HL-60 (cell line): ENCODE measurements around the gene CLEC4E.

Source experiments
- DNase-seq, 2 experiments: peaks; one replicate each; pipeline ENCODE4 v3.0.0-alpha.2; 2010 to 2020; ENCODE audit warnings: low read depth in 1 of 2, low spot score in 1 of 2
- H3K27ac ChIP-seq: fragments of 250-450 bp; sonication (Bioruptor Pico); replicated peaks from 2 replicates; pipeline ENCODE4 v1.5.1; 2020; ENCODE audit warnings: mild to moderate bottlenecking, moderate library complexity
- H3K27me3 ChIP-seq: fragments of 250-450 bp; sonication (Bioruptor Pico); 2 replicates; pipeline ENCODE4 v1.5.1; 2021; ENCODE audit warnings: mild to moderate bottlenecking, moderate library complexity; ENCODE audit not compliant: insufficient read depth, poor library complexity, severe bottlenecking
- H3K4me3 ChIP-seq: replicated peaks from 2 replicates; pipeline ENCODE4 v1.5.1; 2011; ENCODE audit warnings: mild to moderate bottlenecking, control low read depth, low read length; ENCODE audit not compliant: insufficient read depth
- GABPA ChIP-seq: IDR thresholded peaks from 2 replicates; pipeline ENCODE4 v1.6.1; 2012; ENCODE audit warnings: low read depth
- POLR2AphosphoS5 ChIP-seq: IDR thresholded peaks from 2 replicates; pipeline ENCODE4 v1.6.1; 2012; ENCODE audit warnings: low read depth
- SPI1 ChIP-seq: IDR thresholded peaks from 2 replicates; pipeline ENCODE4 v1.6.1; 2012; ENCODE audit warnings: low read depth, mild to moderate bottlenecking, borderline replicate concordance
- TF ChIP-seq, protein P1 (sequence below): IDR thresholded peaks from one replicate; pipeline ENCODE4 v1.5.1; 2011; ENCODE audit warnings: low read length, control low read depth, inconsistent platforms; ENCODE audit not compliant: insufficient read depth
- TF ChIP-seq, protein P2 (sequence below): IDR thresholded peaks from 2 replicates; pipeline ENCODE4 v1.6.1; 2012; ENCODE audit warnings: low read depth; ENCODE audit not compliant: insufficient replicate concordance

Gene CLEC4E

DNA sequence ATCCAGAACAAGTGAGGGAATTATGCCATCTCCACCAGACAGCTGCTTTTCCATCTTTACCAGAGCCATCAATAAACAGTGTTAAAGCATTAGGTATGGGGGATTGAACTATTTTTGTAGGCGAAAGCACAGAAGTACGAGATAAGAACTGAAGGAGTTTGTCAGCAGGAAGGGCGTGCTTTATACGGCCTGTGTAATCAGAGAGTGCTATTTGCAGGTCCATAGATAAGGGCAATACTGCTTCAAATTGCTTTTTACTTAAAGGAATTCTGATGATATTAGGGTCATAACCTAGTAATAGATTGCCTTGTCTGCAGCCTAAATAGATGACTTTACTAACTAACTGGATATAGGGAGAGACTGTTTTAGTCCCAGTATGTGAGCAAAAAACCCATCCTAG is 20.3 kb upstream of the CLEC4E start:
- TF ChIP-seq, protein P1, sequence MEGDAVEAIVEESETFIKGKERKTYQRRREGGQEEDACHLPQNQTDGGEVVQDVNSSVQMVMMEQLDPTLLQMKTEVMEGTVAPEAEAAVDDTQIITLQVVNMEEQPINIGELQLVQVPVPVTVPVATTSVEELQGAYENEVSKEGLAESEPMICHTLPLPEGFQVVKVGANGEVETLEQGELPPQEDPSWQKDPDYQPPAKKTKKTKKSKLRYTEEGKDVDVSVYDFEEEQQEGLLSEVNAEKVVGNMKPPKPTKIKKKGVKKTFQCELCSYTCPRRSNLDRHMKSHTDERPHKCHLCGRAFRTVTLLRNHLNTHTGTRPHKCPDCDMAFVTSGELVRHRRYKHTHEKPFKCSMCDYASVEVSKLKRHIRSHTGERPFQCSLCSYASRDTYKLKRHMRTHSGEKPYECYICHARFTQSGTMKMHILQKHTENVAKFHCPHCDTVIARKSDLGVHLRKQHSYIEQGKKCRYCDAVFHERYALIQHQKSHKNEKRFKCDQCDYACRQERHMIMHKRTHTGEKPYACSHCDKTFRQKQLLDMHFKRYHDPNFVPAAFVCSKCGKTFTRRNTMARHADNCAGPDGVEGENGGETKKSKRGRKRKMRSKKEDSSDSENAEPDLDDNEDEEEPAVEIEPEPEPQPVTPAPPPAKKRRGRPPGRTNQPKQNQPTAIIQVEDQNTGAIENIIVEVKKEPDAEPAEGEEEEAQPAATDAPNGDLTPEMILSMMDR: no peak
- TF ChIP-seq GABPA (no peak), POLR2AphosphoS5 (no peak)
- no peaks in the 10 kb centered on the region for H3K27me3 ChIP-seq
- H3K4me3 ChIP-seq: no peak overlapping the region
- no peak for DNase-seq
- H3K27ac ChIP-seq: no peak overlapping the region

DNA sequence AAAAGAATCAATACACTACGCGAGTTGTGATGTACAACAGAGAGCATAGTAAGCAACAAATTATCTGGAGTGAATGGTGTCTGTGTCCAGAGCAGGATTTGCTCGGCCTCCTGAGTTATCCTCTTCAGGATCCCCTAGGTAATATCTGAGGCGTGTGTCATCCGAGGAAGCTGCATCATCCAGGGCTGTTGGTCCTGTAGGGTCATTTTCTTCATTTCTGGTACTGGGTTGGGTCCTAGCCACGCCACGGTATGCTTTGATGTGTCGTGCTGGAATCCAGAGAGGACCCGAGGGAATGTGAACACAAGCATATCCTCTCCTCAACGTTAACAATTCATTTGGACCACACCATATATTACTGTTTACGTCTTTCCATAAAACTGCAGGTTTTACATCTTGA is 19.0 kb upstream of the CLEC4E start:
- Histone ChIP-seq H3K27me3 (no peaks in the 10 kb centered on the region), H3K4me3 (no peak overlapping the region), H3K27ac (no peak overlapping the region)
- DNase-seq: no peak
- no peak for TF ChIP-seq POLR2AphosphoS5
- no peak for TF ChIP-seq SPI1

DNA sequence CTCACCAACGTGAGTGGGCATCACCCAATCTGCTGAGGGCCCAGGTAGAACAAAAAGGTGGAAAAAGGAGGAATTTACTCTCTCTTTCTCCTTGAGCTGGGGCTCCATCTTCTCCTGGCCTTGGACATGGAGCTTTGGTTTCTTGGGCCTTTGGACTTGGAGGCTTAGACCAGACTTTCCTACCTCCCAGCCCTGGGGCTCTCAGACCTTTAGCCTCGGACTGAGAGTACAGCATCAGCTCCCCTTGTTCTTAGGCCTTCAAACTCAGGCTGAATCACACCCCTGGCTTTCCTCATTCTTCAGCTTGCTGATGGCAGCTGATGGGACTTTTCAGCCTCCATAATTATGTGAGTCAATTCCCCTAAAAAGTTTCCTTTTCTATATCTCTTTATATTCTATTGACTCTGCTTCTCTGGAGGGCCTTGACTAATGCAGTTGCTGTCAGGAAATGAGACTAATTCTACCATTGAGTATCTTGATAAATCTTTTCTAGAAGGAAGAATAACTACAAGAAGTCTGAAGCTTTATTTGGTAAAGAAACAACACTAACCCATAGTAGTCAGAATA is 15.9 kb upstream of the CLEC4E start:
- no peak overlapping the region for H3K4me3 ChIP-seq
- no peaks in the 10 kb centered on the region for H3K27me3 ChIP-seq
- DNase-seq: no peak
- TF ChIP-seq POLR2AphosphoS5: no peak
- TF ChIP-seq, protein P1: no peak
- TF ChIP-seq SPI1: no peak
- TF ChIP-seq, protein P2, sequence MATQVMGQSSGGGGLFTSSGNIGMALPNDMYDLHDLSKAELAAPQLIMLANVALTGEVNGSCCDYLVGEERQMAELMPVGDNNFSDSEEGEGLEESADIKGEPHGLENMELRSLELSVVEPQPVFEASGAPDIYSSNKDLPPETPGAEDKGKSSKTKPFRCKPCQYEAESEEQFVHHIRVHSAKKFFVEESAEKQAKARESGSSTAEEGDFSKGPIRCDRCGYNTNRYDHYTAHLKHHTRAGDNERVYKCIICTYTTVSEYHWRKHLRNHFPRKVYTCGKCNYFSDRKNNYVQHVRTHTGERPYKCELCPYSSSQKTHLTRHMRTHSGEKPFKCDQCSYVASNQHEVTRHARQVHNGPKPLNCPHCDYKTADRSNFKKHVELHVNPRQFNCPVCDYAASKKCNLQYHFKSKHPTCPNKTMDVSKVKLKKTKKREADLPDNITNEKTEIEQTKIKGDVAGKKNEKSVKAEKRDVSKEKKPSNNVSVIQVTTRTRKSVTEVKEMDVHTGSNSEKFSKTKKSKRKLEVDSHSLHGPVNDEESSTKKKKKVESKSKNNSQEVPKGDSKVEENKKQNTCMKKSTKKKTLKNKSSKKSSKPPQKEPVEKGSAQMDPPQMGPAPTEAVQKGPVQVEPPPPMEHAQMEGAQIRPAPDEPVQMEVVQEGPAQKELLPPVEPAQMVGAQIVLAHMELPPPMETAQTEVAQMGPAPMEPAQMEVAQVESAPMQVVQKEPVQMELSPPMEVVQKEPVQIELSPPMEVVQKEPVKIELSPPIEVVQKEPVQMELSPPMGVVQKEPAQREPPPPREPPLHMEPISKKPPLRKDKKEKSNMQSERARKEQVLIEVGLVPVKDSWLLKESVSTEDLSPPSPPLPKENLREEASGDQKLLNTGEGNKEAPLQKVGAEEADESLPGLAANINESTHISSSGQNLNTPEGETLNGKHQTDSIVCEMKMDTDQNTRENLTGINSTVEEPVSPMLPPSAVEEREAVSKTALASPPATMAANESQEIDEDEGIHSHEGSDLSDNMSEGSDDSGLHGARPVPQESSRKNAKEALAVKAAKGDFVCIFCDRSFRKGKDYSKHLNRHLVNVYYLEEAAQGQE: no peak
- no peak for TF ChIP-seq GABPA
- H3K27ac ChIP-seq: no peak overlapping the region

DNA sequence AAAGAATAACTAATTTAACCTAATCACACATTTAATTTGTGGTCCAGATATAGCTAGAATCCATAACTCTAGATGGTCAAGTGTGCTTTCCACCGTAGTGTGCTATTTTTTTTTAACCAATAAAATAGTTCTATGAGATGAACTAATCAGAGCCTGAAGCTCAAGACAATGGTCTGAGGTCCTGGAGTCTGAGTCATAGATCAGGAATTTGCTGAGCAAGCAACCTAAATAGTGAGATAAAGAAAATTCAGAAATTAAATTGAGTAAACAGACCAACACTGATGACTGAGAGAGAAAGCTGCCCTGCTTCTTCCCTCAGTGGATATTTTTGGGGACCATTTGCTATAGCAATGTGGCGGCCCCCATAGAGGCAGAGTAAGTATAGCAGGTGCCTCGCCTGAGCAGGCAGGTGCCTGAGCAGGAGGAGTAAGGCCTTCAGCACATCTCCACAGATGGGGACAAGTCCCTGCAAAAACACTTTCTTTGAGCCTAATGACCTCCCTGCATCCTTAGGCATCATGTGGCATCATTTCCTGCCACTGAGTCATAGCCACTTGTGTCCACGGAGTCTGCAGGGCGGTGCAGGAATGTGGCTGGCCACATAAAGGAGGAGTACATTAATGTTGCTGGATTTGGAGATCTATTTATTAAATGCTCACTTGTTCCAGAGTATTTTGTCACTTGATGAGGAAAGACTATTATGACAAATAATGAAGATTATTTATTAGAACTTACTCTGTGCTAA is 13.9 kb upstream of the CLEC4E start:
- no peak for DNase-seq
- Histone ChIP-seq H3K4me3 (no peak overlapping the region), H3K27me3 (no peaks in the 10 kb centered on the region), H3K27ac (no peak overlapping the region)
- TF ChIP-seq, protein P2: no peak
- TF ChIP-seq SPI1 (no peak), POLR2AphosphoS5 (no peak)
